HepG2 (cell line): ENCODE measurements around the gene PRMT5. TPM values are rescaled to one million over a fixed set of nuclear protein-coding genes. Genes with fewer than 3 reads are reported as not detected.

Experiments
- ATF5 ChIP-seq: sonication (generic); formaldehyde crosslinking; IDR thresholded peaks from 2 replicates; pipeline ENCODE4 v1.4.0; 2020; ENCODE audit warnings: mild to moderate bottlenecking, low read depth, missing genetic modification reagents
- ATM ChIP-seq: fragments of 450-650 bp; IDR thresholded peaks from 2 replicates; pipeline ENCODE4 v1.7.1; 2017; ENCODE audit warnings: mild to moderate bottlenecking, borderline replicate concordance
- FOXC1 ChIP-seq: sonication (generic); formaldehyde crosslinking; IDR thresholded peaks from 2 replicates; pipeline ENCODE4 v1.8.0; 2022; ENCODE audit warnings: mild to moderate bottlenecking, missing genetic modification reagents, borderline replicate concordance
- FOXJ3 ChIP-seq: sonication (generic); formaldehyde crosslinking; IDR thresholded peaks from 2 replicates; pipeline ENCODE4 v1.4.0; 2020; ENCODE audit warnings: missing genetic modification reagents, mild to moderate bottlenecking, borderline replicate concordance
- GABPA ChIP-seq, 2 experiments: IDR thresholded peaks; 2 replicates each; pipeline ENCODE4 v1.6.1; 2011 to 2016; ENCODE audit warnings: low read depth in 2 of 2, low read length in 1 of 2, missing biosample characterization in 1 of 2, missing genetic modification characterization in 1 of 2
- GFI1 ChIP-seq: sonication (generic); formaldehyde crosslinking; IDR thresholded peaks from 2 replicates; pipeline ENCODE4 v1.5.0; 2020; ENCODE audit warnings: missing genetic modification reagents, mild to moderate bottlenecking, borderline replicate concordance
- RNF2 ChIP-seq: fragments of 450-650 bp; conservative IDR thresholded peaks from 2 replicates; pipeline ENCODE4 v1.6.1; 2016; ENCODE audit warnings: low read depth
- SALL1 ChIP-seq: sonication (generic); formaldehyde crosslinking; IDR thresholded peaks from 2 replicates; pipeline ENCODE4 v1.8.0; 2022; ENCODE audit warnings: mild to moderate bottlenecking, missing genetic modification reagents
- SIN3A ChIP-seq: IDR thresholded peaks from 2 replicates; pipeline ENCODE4 v1.6.1; 2011; ENCODE audit warnings: low read depth, mild to moderate bottlenecking, control low read depth, low read length, borderline replicate concordance
- SMARCC2 ChIP-seq: fragments of 450-650 bp; IDR thresholded peaks from 2 replicates; pipeline ENCODE4 v1.6.1; 2017; ENCODE audit warnings: antibody characterized with exemption, mild to moderate bottlenecking
- SP140L ChIP-seq: sonication (generic); formaldehyde crosslinking; IDR thresholded peaks from 2 replicates; pipeline ENCODE4 v1.4.0; 2020; ENCODE audit warnings: missing genetic modification reagents, borderline replicate concordance
- SPEN ChIP-seq: sonication (generic); formaldehyde crosslinking; IDR thresholded peaks from 2 replicates; pipeline ENCODE4 v1.5.1; 2020; ENCODE audit warnings: low read depth, mild to moderate bottlenecking, missing genetic modification reagents
- TBP ChIP-seq: sonication (generic); formaldehyde crosslinking; IDR thresholded peaks from 2 replicates; pipeline ENCODE4 v1.5.0; 2020; ENCODE audit warnings: missing genetic modification reagents
- TBX3 ChIP-seq: fragments of 450-650 bp; IDR thresholded peaks from 2 replicates; pipeline ENCODE4 v1.6.1; 2017; ENCODE audit warnings: antibody characterized with exemption, mild to moderate bottlenecking, inconsistent platforms, borderline replicate concordance
- TEAD2 ChIP-seq: sonication (generic); formaldehyde crosslinking; IDR thresholded peaks from 2 replicates; pipeline ENCODE4 v1.9.0; 2021; ENCODE audit warnings: missing genetic modification reagents
- THAP9 ChIP-seq: sonication (generic); formaldehyde crosslinking; IDR thresholded peaks from 2 replicates; pipeline ENCODE4; 2020; ENCODE audit warnings: missing genetic modification reagents, mild to moderate bottlenecking, borderline replicate concordance
- XRCC5 ChIP-seq: fragments of 200-400 bp; formaldehyde crosslinking; optimal IDR thresholded peaks from 2 replicates; pipeline ENCODE3; 2017; ENCODE audit warnings: mild to moderate bottlenecking, low read length
- ZBTB34 ChIP-seq: sonication (generic); formaldehyde crosslinking; IDR thresholded peaks from 2 replicates; pipeline ENCODE4 v1.8.0; 2022; ENCODE audit warnings: mild to moderate bottlenecking, missing genetic modification reagents
- ZNF230 ChIP-seq: sonication (generic); formaldehyde crosslinking; IDR thresholded peaks from 2 replicates; pipeline ENCODE4 v1.4.0; 2020; ENCODE audit warnings: mild to moderate bottlenecking, missing genetic modification reagents
- ZNF367 ChIP-seq: sonication (generic); formaldehyde crosslinking; IDR thresholded peaks from 2 replicates; pipeline ENCODE4 v1.4.0; 2020; ENCODE audit warnings: missing genetic modification reagents, borderline replicate concordance
- ZNF503 ChIP-seq: sonication (generic); formaldehyde crosslinking; IDR thresholded peaks from 2 replicates; pipeline ENCODE4 v1.4.0; 2020; ENCODE audit warnings: missing genetic modification reagents
- polyA plus RNA-seq, 8 experiments: library from polyadenylated mRNA; depleted of rRNA in 3 of 8; stranded (reverse) in 7 of 8; unstranded in 1 of 8; fragments of >200 nt; fragmentation: Illumina TruSeq in 4 of 8; extraction: Trizol in 4 of 8; gene quantifications; 2 replicates each; pipeline versions ENCODE4 v1.2.1 to v1.2.3, GENCODE V29; 2011 to 2016; ENCODE audit warnings: low read depth in 4 of 8, missing spikeins in 1 of 8, mixed read lengths in 1 of 8; ENCODE audit not compliant: insufficient read depth in 1 of 8
- total RNA-seq, 5 experiments: library from RNA; depleted of rRNA; stranded (reverse); fragments of >200 nt; fragmentation: Illumina TruSeq; extraction: Trizol; gene quantifications; 2 replicates each; pipeline ENCODE4 v1.2.3, GENCODE V29; 2016; ENCODE audit warnings: low read depth in 1 of 5

The PRMT5 gene
- total and polyA plus RNA-seq, 2 of the 13 experiments (the other 11 are each of a cell fraction or from before 2014, with no cell fraction given): 210 to 354 TPM

- TF ChIP-seq TBX3: no peak
- peak; percentile 63 for TF ChIP-seq XRCC5
- TF ChIP-seq GABPA (IDR thresholded peaks at IDR 0.05; ENCODE audit: low read depth, low read length): no peak
- TF ChIP-seq GABPA (CRISPR knock-in tag; IDR thresholded peaks at IDR 0.05; ENCODE audit: low read depth): no peak
- no peak for TF ChIP-seq FOXC1 (CRISPR knock-in tag)
- TF ChIP-seq SIN3A: no peak
- TF ChIP-seq TEAD2 (CRISPR knock-in tag): no peak
- TF ChIP-seq ZBTB34 (CRISPR knock-in tag): no peak
- no peak for TF ChIP-seq FOXJ3 (CRISPR knock-in tag)
- no peak for TF ChIP-seq GFI1 (CRISPR knock-in tag)
- TF ChIP-seq THAP9 (CRISPR knock-in tag): no peak; the same call in 1 of the 2 replicates
- 0 out of 2 replicates have a peak, but pooled peaks have one; percentile 19 for TF ChIP-seq SP140L (CRISPR knock-in tag)
- TF ChIP-seq ZNF230 (CRISPR knock-in tag): peak; percentile 76
- TF ChIP-seq ZNF503 (CRISPR knock-in tag): no peak
- TF ChIP-seq TBP (CRISPR knock-in tag): no peak
- no peak for TF ChIP-seq ZNF367 (CRISPR knock-in tag)
- TF ChIP-seq SALL1: no peak
- peak; percentile 94; the same call in 1 of the 2 replicates for TF ChIP-seq SPEN (CRISPR knock-in tag)
- TF ChIP-seq SMARCC2: no peak; the same call in 1 of the 2 replicates
- 0 out of 2 replicates have a peak, but pooled peaks have one; percentile 68 for TF ChIP-seq ATF5 (CRISPR knock-in tag)
- TF ChIP-seq ATM: peak; percentile 53; the same call in 1 of the 2 replicates
- TF ChIP-seq RNF2: no peak
Measured at GRCh38 chr14:22977684-22978486, 48.7 kb upstream of the PRMT5 start (continued).
